Stimulated activated CD4-positive, alpha-beta T cell treated with anti-CD3 and anti-CD28 coated beads, TNF-alpha, amount 100 ng/mL, for 4 hours (primary cell): ENCODE data around the gene SLC2A6.

Experiments
- DNase-seq, 3 experiments: peaks; one replicate each; pipeline ENCODE4 v3.0.0-alpha.2; 2020; ENCODE audit warnings: low read depth in 3 of 3

SLC2A6 gene

DNA sequence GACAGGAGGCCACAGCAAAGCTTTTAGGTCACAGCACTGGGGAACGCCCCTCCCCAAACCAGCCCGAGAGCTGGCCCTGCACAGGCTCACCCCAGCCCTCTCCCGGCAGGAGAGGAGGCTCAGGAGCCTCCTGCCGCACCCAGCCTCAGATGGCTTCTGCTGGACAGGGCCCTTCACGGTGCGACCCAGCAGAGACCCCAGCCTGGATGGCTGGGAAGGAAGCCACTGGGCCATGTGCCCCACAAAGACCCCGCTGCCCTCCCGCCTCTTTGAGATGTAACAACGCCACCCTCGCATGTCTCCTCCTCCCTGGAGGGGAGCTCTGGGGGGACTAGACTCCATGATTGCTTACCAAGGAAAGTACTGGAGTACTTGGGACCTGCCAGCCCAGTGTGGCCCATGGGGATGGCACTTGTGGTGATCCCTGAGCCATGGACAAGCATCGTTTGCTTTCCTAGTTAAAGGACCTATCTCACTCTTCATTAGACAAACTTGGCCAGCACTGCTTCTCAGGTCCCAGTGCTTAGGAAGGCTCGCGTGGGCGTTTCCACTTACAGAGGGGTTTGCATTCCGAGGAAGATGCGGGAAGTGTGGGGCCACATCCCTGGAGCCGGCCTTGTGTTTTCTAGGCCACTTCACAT is 36.8 kb upstream of the SLC2A6 start:
- DNase-seq: no peak

DNA sequence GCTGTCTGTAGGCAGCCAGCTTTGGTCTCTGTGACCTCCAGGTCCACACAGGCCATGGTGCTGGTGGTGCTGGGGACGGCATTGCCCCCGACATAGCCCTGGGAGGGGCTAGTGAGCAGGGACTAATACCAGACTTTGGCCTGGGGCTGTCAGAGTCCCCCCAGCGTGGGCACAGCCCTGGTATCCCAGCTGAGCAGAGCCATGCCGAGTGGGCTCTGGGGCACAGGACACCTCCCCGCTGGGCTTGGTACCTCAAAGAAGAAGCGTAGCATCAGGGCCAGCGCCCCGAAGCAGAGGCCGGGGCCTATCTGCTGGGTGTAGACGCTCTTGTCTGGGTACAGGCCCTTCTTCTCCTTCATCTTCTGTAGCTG is 36.3 kb upstream of the SLC2A6 start:
- DNase-seq: no peak

DNA sequence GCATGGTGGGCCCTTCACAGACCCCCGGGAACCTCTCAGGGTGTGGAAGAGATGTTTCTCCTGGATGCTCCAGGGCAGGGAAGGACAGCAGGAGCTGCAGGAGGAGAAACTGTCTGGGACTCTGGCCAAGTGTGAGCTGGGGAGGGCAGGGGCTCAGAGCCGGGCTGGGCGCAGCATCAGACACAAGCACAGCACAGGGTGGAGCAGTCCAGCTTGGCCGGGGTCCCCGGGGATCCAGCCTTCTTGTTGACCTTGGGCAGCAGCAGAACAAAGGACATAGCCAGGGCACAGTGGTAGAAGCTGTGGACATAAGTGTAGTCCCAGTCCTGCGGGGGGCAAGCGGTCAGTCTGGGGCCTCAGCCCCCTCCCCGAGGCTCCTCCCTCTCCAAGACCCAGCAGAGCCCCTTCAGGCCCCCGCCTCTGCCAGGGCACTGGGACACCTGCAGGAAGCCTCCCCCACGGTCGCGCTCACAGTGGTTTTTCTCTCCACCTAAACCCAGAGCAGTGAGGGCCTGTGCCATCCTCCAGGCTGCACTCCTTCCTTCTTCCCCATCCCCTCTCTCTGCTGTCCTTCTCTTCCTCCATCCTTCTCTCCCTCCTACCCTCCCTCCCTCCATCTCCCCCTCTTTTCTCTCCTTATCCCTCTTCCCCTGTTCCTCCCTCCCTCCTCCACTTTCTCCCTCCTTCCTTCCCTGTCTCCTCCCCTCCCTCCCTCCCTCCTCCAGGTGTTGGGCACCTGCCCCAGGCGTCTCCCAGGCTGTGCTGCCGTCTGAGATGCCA is 35.8 kb upstream of the SLC2A6 start:
- no peak for DNase-seq

GRCh38 chr9:133513214-133514100 is 34.6 kb upstream of the SLC2A6 start:
- DNase-seq: no peak

- DNase-seq: no peak
Observed at GRCh38 chr9:133512253-133513213, 33.6 kb upstream of the SLC2A6 start.

- no peak for DNase-seq
Observed at GRCh38 chr9:133511607-133512006, 32.7 kb upstream of the SLC2A6 start.

DNA sequence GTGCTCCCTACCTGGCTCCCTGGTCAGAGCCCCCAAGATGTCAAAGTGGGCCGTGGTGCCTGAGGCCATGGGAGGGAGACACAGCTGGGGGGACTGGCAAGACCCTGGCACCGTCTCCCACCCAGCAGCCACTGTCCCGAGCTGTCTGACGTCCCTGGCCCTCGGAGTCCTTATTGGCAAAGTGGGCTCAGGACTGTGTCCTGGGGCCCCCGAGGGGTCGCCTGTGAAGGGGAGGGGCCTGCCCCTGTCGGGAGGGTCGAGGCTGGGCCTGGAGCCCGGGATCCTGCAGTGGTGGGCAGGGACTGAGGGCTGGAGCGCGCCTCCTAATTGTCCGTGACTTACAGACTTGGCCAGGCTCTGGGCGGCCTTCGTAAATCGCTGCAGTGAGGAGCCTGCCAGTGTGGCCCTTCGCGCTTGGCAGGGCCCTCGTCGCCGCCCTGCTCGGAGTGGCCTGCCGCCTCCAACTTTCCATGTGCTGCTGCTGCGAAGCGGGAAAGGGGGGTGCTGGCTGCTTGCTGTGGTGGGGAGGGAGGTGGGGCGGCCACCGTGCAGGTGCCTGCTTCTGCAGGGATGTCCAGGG is 32.1 kb upstream of the SLC2A6 start:
- no peak for DNase-seq

- DNase-seq: no peak
Observed at GRCh38 chr9:133509179-133510083, 30.5 kb upstream of the SLC2A6 start.

- DNase-seq: no peak
Observed at GRCh38 chr9:133508046-133508445, 29.1 kb upstream of the SLC2A6 start.

DNA sequence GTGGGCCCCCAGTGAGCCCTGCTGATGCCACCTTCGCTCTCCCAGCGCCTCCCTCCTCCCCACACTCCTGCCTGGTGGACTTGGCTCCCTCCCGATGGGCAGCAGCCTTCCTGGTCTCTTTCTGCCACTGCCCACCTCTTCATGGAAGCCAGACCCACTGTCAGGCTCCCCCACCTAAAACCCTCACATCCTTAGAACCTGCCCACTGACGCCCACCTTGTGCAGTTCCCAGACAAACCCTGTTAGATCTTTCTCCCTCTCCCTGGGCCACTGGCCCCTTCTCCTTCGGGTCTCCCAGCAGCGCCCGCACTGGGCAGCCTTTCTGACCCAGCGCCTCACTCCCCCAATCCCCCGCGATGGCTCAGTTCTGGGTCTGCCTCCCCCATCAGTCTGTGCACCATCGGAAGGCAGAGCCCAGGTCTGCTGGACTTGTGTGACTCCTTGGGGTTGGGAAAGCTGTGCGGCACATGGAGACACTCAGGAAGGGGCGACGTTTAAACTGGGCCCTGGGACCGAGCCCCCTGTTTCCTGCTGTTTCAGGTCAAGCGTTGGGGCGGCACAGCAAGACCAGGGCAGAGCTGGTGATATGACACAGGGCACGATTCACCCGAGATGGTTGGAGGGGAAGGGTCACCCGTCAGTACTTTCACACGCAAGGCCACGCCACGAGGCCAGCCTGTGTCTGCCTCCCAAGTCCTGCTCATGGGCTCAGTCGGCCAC is 28.5 kb upstream of the SLC2A6 start:
- DNase-seq: no peak

- DNase-seq: no peak
Observed at GRCh38 chr9:133506653-133507038, 27.7 kb upstream of the SLC2A6 start.

DNA sequence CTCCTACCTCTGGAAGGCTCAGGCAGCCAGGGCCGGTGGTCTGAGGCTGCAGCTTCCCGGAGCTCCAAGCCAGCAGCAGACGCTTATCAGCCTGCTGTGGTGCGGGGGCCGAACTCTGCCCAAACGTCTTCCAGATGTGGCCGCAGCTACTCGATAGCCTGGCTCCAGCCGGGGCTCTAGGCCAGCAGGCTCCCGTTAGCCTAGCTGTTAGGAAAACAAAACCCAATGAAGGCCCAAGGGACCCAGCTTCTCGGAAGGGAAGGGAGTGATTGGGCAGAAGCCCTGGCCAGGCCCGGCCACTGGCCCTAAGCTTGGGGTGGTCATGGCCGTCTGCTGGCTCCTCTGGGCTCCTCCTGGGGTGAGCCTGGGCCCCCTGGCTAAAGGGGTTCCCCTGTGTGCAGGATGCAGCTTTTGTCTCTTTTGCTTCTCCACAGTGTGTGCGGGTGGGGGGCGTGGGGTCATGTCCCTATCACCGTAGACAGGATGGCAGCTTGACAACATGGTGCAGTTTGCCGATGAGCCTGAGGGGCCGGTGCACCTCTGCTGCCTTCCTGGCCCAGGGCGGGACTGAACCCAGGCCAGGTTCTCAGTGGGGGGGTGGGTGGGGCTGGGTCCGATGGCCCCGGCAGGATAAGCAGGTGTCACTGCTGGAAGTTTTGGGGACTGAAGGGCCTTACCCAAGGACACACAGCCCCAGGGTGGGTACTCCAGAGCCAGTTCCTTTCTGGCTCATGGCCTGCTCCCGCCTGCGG is 27.2 kb upstream of the SLC2A6 start:
- no peak for DNase-seq

DNA sequence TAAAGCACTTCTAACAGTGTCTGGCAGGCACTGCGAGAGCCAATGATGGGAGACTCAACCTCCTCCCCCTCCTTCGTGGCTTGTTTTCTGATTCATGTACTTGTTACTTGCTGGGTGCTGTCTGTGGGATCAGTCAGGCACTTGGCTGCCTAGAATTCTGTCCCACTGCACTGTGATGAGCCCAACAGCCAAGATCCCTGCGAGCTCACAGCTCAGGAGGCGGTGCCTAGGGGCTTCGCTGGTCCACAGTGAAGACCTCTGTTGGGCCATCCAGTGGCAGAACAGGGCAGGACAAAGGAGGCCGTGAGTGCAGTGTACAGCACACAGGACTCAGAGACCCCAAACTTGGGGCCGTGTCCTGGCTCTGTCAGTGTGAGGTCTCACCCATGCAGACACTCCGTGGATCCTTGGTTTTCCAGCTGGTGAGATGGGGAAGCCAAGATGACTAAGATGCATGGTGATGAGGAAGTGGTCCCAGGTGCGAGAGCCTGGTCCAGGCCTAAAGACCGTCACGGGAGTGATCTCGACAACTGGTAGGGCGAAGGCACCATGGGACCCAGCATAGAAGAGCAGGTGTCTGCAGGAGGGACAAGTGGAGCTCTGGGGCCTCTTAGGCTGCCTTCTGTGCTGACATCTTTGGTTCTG is 26.4 kb upstream of the SLC2A6 start:
- no peak for DNase-seq

- DNase-seq: no peak
Observed at GRCh38 chr9:133502112-133502511, 23.2 kb upstream of the SLC2A6 start.

GRCh38 chr9:133499892-133500270 is 21.0 kb upstream of the SLC2A6 start:
- DNase-seq: no peak

- no peak for DNase-seq
Observed at GRCh38 chr9:133499132-133499891, 20.4 kb upstream of the SLC2A6 start.
